IMR-90 (cell line): ENCODE measurements around the gene VPS33A. TPM values are rescaled to one million over a fixed set of nuclear protein-coding genes. Genes with fewer than 3 reads are reported as not detected.
A peak's percentile ranks its signal among the peaks of the same experiment; 100 is the strongest.
"Not testable (repeated sequence)": the region's sequence is repeated elsewhere in the genome, so short reads cannot be mapped to it uniquely, and the experiment has no call there.

Experiments used
- ATAC-seq: fragments of 200-7000 bp; cut with Tn5 transposase; 2 replicates; pipeline ENCODE4 v1.9.1; 2020; ENCODE audit warnings: low read depth, mild to moderate bottlenecking, moderate library complexity
- BruUV-seq: library from RNA; stranded (reverse); fragments of 400-500 nt; replicated peaks from 2 replicates; lab custom pipeline; 2021; lab: Mats Ljungman, UMichigan
- CTCF ChIA-PET: fragments of 300-600 bp; formaldehyde crosslinking; extraction: SDS; loops from one replicate; lab custom pipeline; 2021; ENCODE audit warnings: antibody characterized with exemption; lab: Yijun Ruan, JAX
- POLR2A ChIA-PET: fragments of 300-600 bp; sonication (Branson Sonifier 250); formaldehyde crosslinking; loops from one replicate; lab custom pipeline; 2022; ENCODE audit warnings: antibody characterized with exemption; ENCODE audit not compliant: unreplicated experiment; lab: Charles Lee
- DNase-seq: peaks from one replicate; pipeline ENCODE4 v3.0.0; 2013
- H2AFZ ChIP-seq: replicated peaks from 2 replicates; pipeline ENCODE3; 2013; ENCODE audit warnings: low read length, mild to moderate bottlenecking; ENCODE audit not compliant: poor library complexity
- H2AK5ac ChIP-seq: 2 replicates; pipeline ENCODE4 v1.6.1; 2013; ENCODE audit warnings: low read depth, low read length, inconsistent platforms
- H2AK9ac ChIP-seq: replicated peaks from 2 replicates; pipeline ENCODE3; 2013; ENCODE audit warnings: mild to moderate bottlenecking, low read depth, low read length, moderate library complexity; ENCODE audit not compliant: poor library complexity
- H2BK120ac ChIP-seq: 2 replicates; pipeline ENCODE4 v1.6.1; 2013; ENCODE audit warnings: low read depth, low read length, inconsistent platforms
- H2BK15ac ChIP-seq: 3 replicates; pipeline ENCODE4 v1.6.1; 2013; ENCODE audit warnings: low read depth, low read length, inconsistent platforms
- H2BK20ac ChIP-seq: 2 replicates; pipeline ENCODE4 v1.6.1; 2013; ENCODE audit warnings: low read depth, mild to moderate bottlenecking, inconsistent platforms, low read length, moderate library complexity
- H2BK5ac ChIP-seq: 2 replicates; pipeline ENCODE4 v1.6.1; 2013; ENCODE audit warnings: mild to moderate bottlenecking, low read depth, low read length, inconsistent platforms; ENCODE audit not compliant: poor library complexity, severe bottlenecking
- H3K14ac ChIP-seq: replicated peaks from 2 replicates; pipeline ENCODE4 v1.6.1; 2013; ENCODE audit warnings: low read depth, low read length, inconsistent platforms
- H3K18ac ChIP-seq: 2 replicates; pipeline ENCODE4 v1.6.1; 2013; ENCODE audit warnings: low read depth, low read length, control low read depth
- H3K23ac ChIP-seq: 2 replicates; pipeline ENCODE4 v1.6.1; 2013; ENCODE audit warnings: low read depth, low read length, inconsistent platforms
- H3K27ac ChIP-seq: 2 replicates; pipeline ENCODE4 v1.5.1; 2013; ENCODE audit warnings: mild to moderate bottlenecking, control low read depth, low read length; ENCODE audit not compliant: insufficient read depth
- H3K27me3 ChIP-seq: 2 replicates; pipeline ENCODE4 v1.6.1; 2013; ENCODE audit warnings: low read length; ENCODE audit not compliant: control insufficient read depth, insufficient read depth
- H3K36me3 ChIP-seq: 2 replicates; pipeline ENCODE4 v1.6.1; 2013; ENCODE audit warnings: low read length, mixed read lengths; ENCODE audit not compliant: control insufficient read depth, insufficient read depth
- H3K4ac ChIP-seq: 2 replicates; pipeline ENCODE4 v1.6.1; 2013; ENCODE audit warnings: low read depth, low read length, inconsistent platforms
- H3K4me1 ChIP-seq: 2 replicates; pipeline ENCODE4 v1.6.1; 2013; ENCODE audit warnings: low read length, mixed read lengths; ENCODE audit not compliant: control insufficient read depth, insufficient read depth
- H3K4me2 ChIP-seq: 2 replicates; pipeline ENCODE4 v1.6.1; 2013; ENCODE audit warnings: low read depth, mild to moderate bottlenecking, control low read depth, low read length, moderate library complexity
- H3K4me3 ChIP-seq: 2 replicates; pipeline ENCODE4 v1.5.1; 2013; ENCODE audit warnings: low read depth, mild to moderate bottlenecking, control low read depth, low read length, moderate library complexity; ENCODE audit not compliant: insufficient read depth
- H3K56ac ChIP-seq: 2 replicates; pipeline ENCODE4 v1.6.1; 2013; ENCODE audit warnings: low read length, inconsistent platforms; ENCODE audit not compliant: insufficient read depth; ENCODE audit errors: extremely low read depth
- H3K79me1 ChIP-seq, 2 experiments: 2 replicates each; pipeline ENCODE4 v1.6.1; 2013; ENCODE audit warnings: low read length in 2 of 2, inconsistent platforms in 1 of 2, low read depth in 1 of 2
- H3K9ac ChIP-seq: 2 replicates; pipeline ENCODE4 v1.6.1; 2013; ENCODE audit warnings: low read depth, low read length, control low read depth
- H3K9me1 ChIP-seq: 2 replicates; pipeline ENCODE4 v1.6.1; 2013; ENCODE audit warnings: low read length, inconsistent platforms; ENCODE audit not compliant: insufficient read depth
- H3K9me3 ChIP-seq: 2 replicates; pipeline ENCODE4 v1.6.1; 2013; ENCODE audit warnings: low read length; ENCODE audit not compliant: control insufficient read depth, insufficient read depth
- H4K20me1 ChIP-seq: 2 replicates; pipeline ENCODE4 v1.6.1; 2013; ENCODE audit warnings: low read length, inconsistent platforms; ENCODE audit not compliant: insufficient read depth
- H4K5ac ChIP-seq: 2 replicates; pipeline ENCODE4 v1.6.1; 2013; ENCODE audit warnings: mild to moderate bottlenecking, low read depth, low read length, control low read depth
- H4K8ac ChIP-seq, 2 experiments: 2 replicates each; pipeline ENCODE4 v1.6.1; 2013; ENCODE audit warnings: low read depth in 2 of 2, low read length in 2 of 2, control low read depth in 1 of 2, inconsistent platforms in 1 of 2
- H4K91ac ChIP-seq: 2 replicates; pipeline ENCODE4 v1.6.1; 2013; ENCODE audit warnings: low read depth, low read length, inconsistent platforms; ENCODE audit not compliant: insufficient read depth
- CHD1 ChIP-seq: IDR thresholded peaks from 2 replicates; pipeline ENCODE4 v1.6.1; 2012; ENCODE audit warnings: low read depth, low read length, improper control_type of control experiment
- MXI1 ChIP-seq: IDR thresholded peaks from 2 replicates; pipeline ENCODE4 v1.6.1; 2012; ENCODE audit warnings: low read depth, mild to moderate bottlenecking, low read length, moderate library complexity, borderline replicate concordance
- NFE2L2 ChIP-seq: fragments of 150-350 bp; IDR thresholded peaks from 2 replicates; pipeline ENCODE4 v1.6.1; 2016; ENCODE audit warnings: low read depth, mild to moderate bottlenecking, low read length
- SMC3 ChIP-seq: fragments of 150-350 bp; IDR thresholded peaks from 2 replicates; pipeline ENCODE4 v1.6.1; 2016; ENCODE audit warnings: low read depth, mild to moderate bottlenecking, antibody characterized with exemption, low read length, moderate library complexity
- WGBS, 2 experiments: methylation state at CpG; one replicate each; pipeline versions ENCODE4 v1.1.5 to v1.1.7; 2013; ENCODE audit warnings: missing lambda C conversion rate in 2 of 2; ENCODE audit not compliant: insufficient read length in 1 of 2; ENCODE audit errors: extremely low coverage in 2 of 2; 5-methylcytosine and 5-hydroxymethylcytosine counted together
- dilution Hi-C: fragments of 300-500 bp; cut with HindIII; formaldehyde crosslinking; loops from one replicate; pipeline ENCODE4 v1.14.3; 2018; ENCODE audit warnings: low sequenced_read_pairs; ENCODE audit not compliant: unreplicated experiment
- in situ Hi-C: fragments of 300-500 bp; cut with MboI; formaldehyde crosslinking; loops from 3 replicates; pipeline ENCODE4 v1.14.3; 2019; ENCODE audit warnings: low sequenced_read_pairs, inconsistent platforms, mixed read lengths
- intact Hi-C: fragments of 100-400 bp; cut with micrococcal nuclease; formaldehyde crosslinking; loops from 2 replicates; pipeline ENCODE4 v1.10.0; 2022
- polyA plus RNA-seq, 3 experiments: library from polyadenylated mRNA; depleted of rRNA; stranded (reverse); fragments of >200 nt; gene quantifications; 2 replicates each; pipeline ENCODE4 v1.2.3, GENCODE V29; 2012; ENCODE audit warnings: low replicate concordance in 1 of 3
- total RNA-seq: library from RNA; depleted of rRNA; stranded (reverse); fragments of >200 nt; gene quantifications from 2 replicates; pipeline ENCODE4 v1.2.3, GENCODE V29; 2012

VPS33A gene
- total and polyA plus RNA-seq, 2 of the 4 experiments (the other 2 are of a cell fraction) = 14.0 to 20.3 TPM

- H3K27me3 ChIP-seq = no peaks in the 10 kb centered on the region
- H3K23ac ChIP-seq = peak overlapping the region; percentile 14; the same call in 1 of the 2 replicates
- WGBS, 2 experiments = no CpG with 5 or more reads among the region's 1 CpG
- H4K8ac ChIP-seq = peak overlapping the region; percentile 85 to 99
- H3K9me1 ChIP-seq = no peaks in the 10 kb centered on the region
- no peak for TF ChIP-seq NFE2L2
- no peak for TF ChIP-seq CHD1
- TF ChIP-seq MXI1 = no peak
- TF ChIP-seq SMC3 = no peak
- H3K4ac ChIP-seq = peak overlapping the region; percentile 86
- ChIA-PET POLR2A (interaction anchor here (0.5 kb wide), 1 partner anchor 11 kb away, joined by 8 read pairs; no protein-coding TSS in a partner anchor), CTCF (no interaction called here)
- H2BK120ac ChIP-seq = no peak overlapping the region
- intact Hi-C loops = no loop called here
- H3K9me3 ChIP-seq = no peaks in the 10 kb centered on the region
- no peak for DNase-seq
- no peak overlapping the region for H2BK5ac ChIP-seq
- dilution Hi-C loops = no loop called here
- ATAC-seq = no peak
- peak overlapping the region; percentile 98 for H2AFZ ChIP-seq
- no peak overlapping the region; the same call in 1 of the 2 replicates for H3K27ac ChIP-seq
- peak overlapping the region; percentile 90; the same call in 1 of the 2 replicates for H4K91ac ChIP-seq
- peak overlapping the region; percentile 91 for H4K5ac ChIP-seq
- H3K56ac ChIP-seq = 0 out of 2 replicates have a peak overlapping the region, but pooled peaks have one; percentile 29
- peak overlapping the region; percentile 71 for H3K4me3 ChIP-seq
- peaks cover 12% of the 10 kb centered on the region for H3K36me3 ChIP-seq
- H2AK5ac ChIP-seq = peak overlapping the region; percentile 9; the same call in 1 of the 2 replicates
- no peak overlapping the region for H2BK15ac ChIP-seq
- in situ Hi-C loops = no loop called here
- peak overlapping the region; percentile 88 for H3K14ac ChIP-seq
- H3K79me1 ChIP-seq = peaks cover 9 to 17% of the 10 kb centered on the region in 2 experiments; a peak in 3 of 4 replicates
- peak overlapping the region; percentile 81 for H3K9ac ChIP-seq
- BruUV-seq = no TSS peak
- peaks cover 1% of the 10 kb centered on the region; the same call in 1 of the 2 replicates for H3K4me1 ChIP-seq
- H3K18ac ChIP-seq = no peak overlapping the region
- H2AK9ac ChIP-seq = peak overlapping the region; percentile 80
- peak overlapping the region; percentile 91 for H3K4me2 ChIP-seq
- no peaks in the 10 kb centered on the region for H4K20me1 ChIP-seq
- H2BK20ac ChIP-seq = no peak overlapping the region
These were observed 818 bp downstream of the VPS33A start for GRCh38 chr12:122265476-122265875.

GRCh38 chr12:122260735-122261134 lies 5.6 kb downstream of the VPS33A start:
- H3K4ac ChIP-seq, H3K27ac ChIP-seq, H2BK20ac ChIP-seq, in situ Hi-C loops, H3K9me3 ChIP-seq, DNase-seq, H2BK5ac ChIP-seq, H3K9me1 ChIP-seq, CTCF ChIA-PET, H3K27me3 ChIP-seq, dilution Hi-C loops, H4K91ac ChIP-seq, H3K9ac ChIP-seq, H2AK9ac ChIP-seq, H2AFZ ChIP-seq, H4K5ac ChIP-seq, H3K56ac ChIP-seq, BruUV-seq, H3K4me2 ChIP-seq, H3K4me3 ChIP-seq, H3K18ac ChIP-seq, H3K23ac ChIP-seq, H3K4me1 ChIP-seq, ATAC-seq, intact Hi-C loops, H4K8ac ChIP-seq, H2BK120ac ChIP-seq, H2AK5ac ChIP-seq, H3K14ac ChIP-seq, H2BK15ac ChIP-seq, H4K20me1 ChIP-seq: not testable (repeated sequence)
- Histone ChIP-seq H3K79me1 (peaks cover 8 to 14% of the 10 kb centered on the region in 2 experiments; a peak in 3 of 4 replicates), H3K36me3 (peaks cover 32% of the 10 kb centered on the region)
- POLR2A ChIA-PET = interaction anchor here (0.7 kb wide), 1 partner anchor 44 kb away, joined by 4 read pairs; no protein-coding TSS in a partner anchor
- 100% methylated on average over 3 of the region's 14 CpGs; no CpG with 5 or more reads in 1 of the 2 experiments for WGBS, 2 experiments
